A549 (cell line): ENCODE results near the gene MFF.

Experiments
- CEBPB ChIP-seq, 2 experiments: fragments of >200 bp in 1 of 2; sonication (Bioruptor Twin) in 1 of 2; formaldehyde crosslinking in 1 of 2; IDR thresholded peaks; 2 replicates each; pipeline ENCODE4 v1.6.1; 2012 to 2016
- JUN ChIP-seq, 2 experiments: fragments of >200 bp; sonication (Bioruptor Twin); formaldehyde crosslinking; IDR thresholded peaks; 2 replicates in 1 of 2; 3 replicates in 1 of 2; pipeline ENCODE4 v1.6.1; 2016 to 2017
- JUNB ChIP-seq: fragments of >200 bp; sonication (Bioruptor Twin); formaldehyde crosslinking; IDR thresholded peaks from 2 replicates; pipeline ENCODE4 v1.6.1; 2016
- MAFK ChIP-seq: fragments of 450-650 bp; IDR thresholded peaks from 2 replicates; pipeline ENCODE4 v1.6.1; 2014; ENCODE audit not compliant: partially characterized antibody
- POLR2AphosphoS2 ChIP-seq: conservative IDR thresholded peaks from 2 replicates; pipeline ENCODE4 v1.6.1; 2012; ENCODE audit warnings: low read length, improper control_type of control experiment, inconsistent platforms
- RAD21 ChIP-seq, 2 experiments: fragments of >200 bp in 1 of 2; sonication (Bioruptor Twin) in 1 of 2; formaldehyde crosslinking in 1 of 2; IDR thresholded peaks in 1 of 2; conservative IDR thresholded peaks in 1 of 2; 2 replicates in 1 of 2; 3 replicates in 1 of 2; pipeline ENCODE4 v1.6.1; 2012 to 2018; ENCODE audit warnings: inconsistent platforms in 1 of 2
- TF ChIP-seq, protein P1 (sequence below): fragments of >200 bp; sonication (Bioruptor Twin); formaldehyde crosslinking; IDR thresholded peaks from 3 replicates; pipeline ENCODE4 v1.5.1; 2016
- TF ChIP-seq, protein P2 (sequence below): fragments of 450-650 bp; IDR thresholded peaks from 2 replicates; pipeline ENCODE4 v1.6.1; 2014; ENCODE audit warnings: antibody characterized with exemption

- TF ChIP-seq MAFK (no peak), RAD21 (conservative IDR thresholded peaks at IDR 0.05 in 1 of 2, IDR thresholded peaks at IDR 0.05 in 1 of 2) (no peak), JUN (IDR thresholded peaks at IDR 0.05) (no peak), CEBPB (IDR thresholded peaks at IDR 0.05) (no peak), POLR2AphosphoS2 (no peak), JUNB (no peak)
- TF ChIP-seq, protein P1, sequence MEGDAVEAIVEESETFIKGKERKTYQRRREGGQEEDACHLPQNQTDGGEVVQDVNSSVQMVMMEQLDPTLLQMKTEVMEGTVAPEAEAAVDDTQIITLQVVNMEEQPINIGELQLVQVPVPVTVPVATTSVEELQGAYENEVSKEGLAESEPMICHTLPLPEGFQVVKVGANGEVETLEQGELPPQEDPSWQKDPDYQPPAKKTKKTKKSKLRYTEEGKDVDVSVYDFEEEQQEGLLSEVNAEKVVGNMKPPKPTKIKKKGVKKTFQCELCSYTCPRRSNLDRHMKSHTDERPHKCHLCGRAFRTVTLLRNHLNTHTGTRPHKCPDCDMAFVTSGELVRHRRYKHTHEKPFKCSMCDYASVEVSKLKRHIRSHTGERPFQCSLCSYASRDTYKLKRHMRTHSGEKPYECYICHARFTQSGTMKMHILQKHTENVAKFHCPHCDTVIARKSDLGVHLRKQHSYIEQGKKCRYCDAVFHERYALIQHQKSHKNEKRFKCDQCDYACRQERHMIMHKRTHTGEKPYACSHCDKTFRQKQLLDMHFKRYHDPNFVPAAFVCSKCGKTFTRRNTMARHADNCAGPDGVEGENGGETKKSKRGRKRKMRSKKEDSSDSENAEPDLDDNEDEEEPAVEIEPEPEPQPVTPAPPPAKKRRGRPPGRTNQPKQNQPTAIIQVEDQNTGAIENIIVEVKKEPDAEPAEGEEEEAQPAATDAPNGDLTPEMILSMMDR: no peak
- TF ChIP-seq, protein P2, sequence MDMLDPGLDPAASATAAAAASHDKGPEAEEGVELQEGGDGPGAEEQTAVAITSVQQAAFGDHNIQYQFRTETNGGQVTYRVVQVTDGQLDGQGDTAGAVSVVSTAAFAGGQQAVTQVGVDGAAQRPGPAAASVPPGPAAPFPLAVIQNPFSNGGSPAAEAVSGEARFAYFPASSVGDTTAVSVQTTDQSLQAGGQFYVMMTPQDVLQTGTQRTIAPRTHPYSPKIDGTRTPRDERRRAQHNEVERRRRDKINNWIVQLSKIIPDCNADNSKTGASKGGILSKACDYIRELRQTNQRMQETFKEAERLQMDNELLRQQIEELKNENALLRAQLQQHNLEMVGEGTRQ: no peak
Measured at GRCh38 chr2:227373389-227373788, 48.3 kb downstream of the MFF start.
